Measurements from ENCODE around the gene INPP5E. TPM values are rescaled to one million over a fixed set of nuclear protein-coding genes. Genes with fewer than 3 reads are reported as not detected.

The INPP5E gene
- total RNA-seq, 1 donor from 2014 or later: 35.2 TPM

DNA sequence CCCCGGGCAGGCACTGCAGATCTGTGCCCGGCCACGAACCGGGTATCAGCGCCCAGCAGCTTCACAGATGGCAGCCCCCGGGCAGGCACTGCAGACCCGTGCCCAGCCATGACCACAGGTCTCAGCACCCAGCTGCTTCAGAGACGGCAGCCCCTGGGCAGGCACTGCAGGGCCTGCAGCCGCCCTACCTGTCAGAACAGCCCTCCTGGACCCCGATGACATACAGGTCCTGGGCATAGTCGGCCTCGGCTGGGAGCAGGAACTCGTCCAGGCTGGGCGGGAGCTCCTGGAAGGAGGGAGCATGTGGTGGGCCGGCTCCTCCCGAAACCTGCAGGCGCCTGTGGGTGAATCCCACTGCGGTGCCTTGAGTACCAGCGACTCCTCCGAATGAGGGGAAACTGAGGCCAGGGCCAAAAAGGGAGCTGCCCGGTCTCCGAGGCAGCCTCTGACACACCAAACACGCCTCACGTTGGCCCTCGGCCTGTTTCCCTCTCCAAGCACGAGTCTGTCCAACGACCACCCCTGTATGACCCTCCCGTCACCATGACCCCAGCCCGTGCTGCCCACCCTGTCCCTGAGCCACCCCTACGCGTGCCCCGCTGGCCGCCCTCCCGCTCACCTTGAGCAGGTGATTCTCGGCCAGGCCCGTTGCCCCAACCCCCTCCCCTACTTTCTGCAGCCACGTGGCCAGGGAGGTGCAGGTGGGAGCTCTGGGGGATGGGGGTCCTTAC is 5.6 kb downstream of the INPP5E start:
- H3K36me3 Mint-ChIP-seq (ENCODE audit: unreplicated experiment): no peaks in the 10 kb centered on the region

DNA sequence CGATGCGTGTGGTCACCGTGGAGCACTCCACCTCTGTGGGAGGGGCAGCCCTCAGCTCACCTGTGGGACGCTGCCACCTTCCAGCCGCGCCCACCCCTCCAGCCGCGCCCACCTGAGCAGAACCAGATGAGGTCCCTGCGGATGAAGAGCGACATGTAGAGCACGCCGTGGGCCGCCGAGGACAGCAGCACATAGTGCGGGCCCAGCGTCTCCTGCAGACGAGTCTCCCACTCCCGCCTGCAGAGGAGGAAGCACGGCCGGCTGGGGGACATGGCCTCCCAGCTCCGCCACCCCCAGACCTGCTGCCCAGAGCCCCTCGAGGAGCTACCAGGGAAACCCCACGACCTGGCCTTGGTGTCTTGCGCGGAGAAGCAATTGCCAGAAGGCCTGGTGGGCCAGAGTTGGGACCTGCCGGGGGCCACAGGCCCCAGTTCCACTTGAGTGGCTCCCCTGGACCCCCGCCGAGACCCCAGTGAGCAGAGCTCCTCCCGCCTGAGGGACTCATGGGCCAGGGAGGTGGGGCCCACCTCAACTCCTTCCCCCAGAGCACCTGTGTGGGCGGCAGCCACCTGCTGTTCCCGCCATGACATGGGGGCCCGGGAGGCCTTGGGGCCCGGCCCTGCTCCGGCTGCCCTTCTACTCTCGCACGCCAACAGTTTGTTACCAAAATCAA is 6.5 kb downstream of the INPP5E start:
- Mint-ChIP-seq H3K27ac (ENCODE audit: unreplicated experiment) (no peak overlapping the region), H3K4me3 (ENCODE audit: unreplicated experiment) (no peak overlapping the region), H3K9me3 (ENCODE audit: unreplicated experiment) (peaks cover 3% of the 10 kb centered on the region), H3K27me3 (ENCODE audit: unreplicated experiment) (peaks cover 13% of the 10 kb centered on the region), H3K4me1 (ENCODE audit: low read depth, unreplicated experiment) (peaks cover 21% of the 10 kb centered on the region), H3K36me3 (ENCODE audit: unreplicated experiment) (no peaks in the 10 kb centered on the region)
- no peak for TF ChIP-seq CTCF (IDR thresholded peaks at IDR 0.05; ENCODE audit: partially characterized antibody, unreplicated experiment)
- DNase-seq: no peak

More for the DNA sequence above, 5.6 kb downstream of the INPP5E start:
- peaks cover 3% of the 10 kb centered on the region for H3K9me3 Mint-ChIP-seq (ENCODE audit: unreplicated experiment)
- H3K27ac Mint-ChIP-seq (ENCODE audit: unreplicated experiment): no peak overlapping the region
- TF ChIP-seq CTCF (IDR thresholded peaks at IDR 0.05; ENCODE audit: partially characterized antibody, unreplicated experiment): no peak
- peaks cover 20% of the 10 kb centered on the region for H3K4me1 Mint-ChIP-seq (ENCODE audit: low read depth, unreplicated experiment)
- no peak for DNase-seq
- H3K27me3 Mint-ChIP-seq (ENCODE audit: unreplicated experiment): peaks cover 10% of the 10 kb centered on the region
- no peak overlapping the region for H3K4me3 Mint-ChIP-seq (ENCODE audit: unreplicated experiment)

GRCh38 chr9:136432591-136432990 is 7.1 kb downstream of the INPP5E start:
- Mint-ChIP-seq H3K27ac (ENCODE audit: unreplicated experiment) (no peak overlapping the region), H3K27me3 (ENCODE audit: unreplicated experiment) (peaks cover 11% of the 10 kb centered on the region), H3K36me3 (ENCODE audit: unreplicated experiment) (no peaks in the 10 kb centered on the region), H3K4me3 (ENCODE audit: unreplicated experiment) (no peak overlapping the region), H3K9me3 (ENCODE audit: unreplicated experiment) (peaks cover 3% of the 10 kb centered on the region), H3K4me1 (ENCODE audit: low read depth, unreplicated experiment) (peaks cover 21% of the 10 kb centered on the region)
- no peak for TF ChIP-seq CTCF (IDR thresholded peaks at IDR 0.05; ENCODE audit: partially characterized antibody, unreplicated experiment)
- no peak for DNase-seq

- H3K36me3 Mint-ChIP-seq (ENCODE audit: unreplicated experiment): no peaks in the 10 kb centered on the region
- TF ChIP-seq CTCF (IDR thresholded peaks at IDR 0.05; ENCODE audit: partially characterized antibody, unreplicated experiment): no peak
Observed at GRCh38 chr9:136431782-136432350, 7.8 kb downstream of the INPP5E start.

More at GRCh38 chr9:136431782-136432350, 7.8 kb downstream of the INPP5E start:
- Mint-ChIP-seq H3K9me3 (ENCODE audit: unreplicated experiment) (peaks cover 3% of the 10 kb centered on the region), H3K4me1 (ENCODE audit: low read depth, unreplicated experiment) (peaks cover 14% of the 10 kb centered on the region), H3K27ac (ENCODE audit: unreplicated experiment) (no peak overlapping the region), H3K27me3 (ENCODE audit: unreplicated experiment) (peaks cover 9% of the 10 kb centered on the region), H3K4me3 (ENCODE audit: unreplicated experiment) (no peak overlapping the region)
- no peak for DNase-seq
